PC-9 (cell line): Measurements from ENCODE around the gene OBI1. TPM values are rescaled to one million over a fixed set of nuclear protein-coding genes. Genes with fewer than 3 reads are reported as not detected.

Source experiments
- BruUV-seq: library from RNA; stranded (reverse); fragments of 400-500 nt; replicated peaks from 2 replicates; lab custom pipeline; 2021; lab: Mats Ljungman, UMichigan
- CTCF ChIA-PET: fragments of 300-600 bp; sonication (Branson Sonifier 250); formaldehyde crosslinking; loops from one replicate; lab custom pipeline; 2022; ENCODE audit warnings: antibody characterized with exemption; lab: Charles Lee
- POLR2A ChIA-PET: fragments of 300-600 bp; sonication (Branson Sonifier 250); formaldehyde crosslinking; loops from one replicate; lab custom pipeline; 2022; ENCODE audit warnings: antibody characterized with exemption; ENCODE audit not compliant: unreplicated experiment; lab: Charles Lee
- DNase-seq, 2 experiments: peaks; one replicate each; pipeline versions ENCODE4 v3.0.0 to v3.0.0-alpha.2; 2015 to 2022; ENCODE audit warnings: mixed read lengths in 1 of 2
- H2AFZ ChIP-seq: fragments of 200-600 bp; sonication (generic); 2 replicates; pipeline ENCODE4 v1.8.1; 2017; ENCODE audit warnings: antibody characterized with exemption
- H3F3A ChIP-seq: fragments of 200-600 bp; sonication (generic); 2 replicates; pipeline ENCODE4 v1.8.1; 2017; ENCODE audit warnings: antibody characterized with exemption, mild to moderate bottlenecking, low read depth; ENCODE audit not compliant: insufficient read depth
- H3K27ac ChIP-seq: fragments of 200-600 bp; sonication (generic); 2 replicates; pipeline ENCODE4 v1.6.1; 2016; ENCODE audit warnings: mixed run types
- H3K27me3 ChIP-seq: fragments of 200-600 bp; sonication (generic); 2 replicates; pipeline ENCODE4 v1.6.1; 2016; ENCODE audit warnings: low read depth, mixed run types; ENCODE audit not compliant: insufficient read depth
- H3K36me3 ChIP-seq: fragments of 200-600 bp; sonication (generic); 2 replicates; pipeline ENCODE4 v1.6.1; 2016; ENCODE audit warnings: low read depth, mixed run types
- H3K4me1 ChIP-seq: fragments of 200-600 bp; sonication (generic); replicated peaks from 2 replicates; pipeline ENCODE4 v1.6.1; 2016; ENCODE audit warnings: mixed run types; ENCODE audit not compliant: insufficient read depth
- H3K4me2 ChIP-seq: fragments of 200-600 bp; sonication (generic); 2 replicates; pipeline ENCODE4 v1.6.1; 2017; ENCODE audit warnings: mixed run types
- H3K4me3 ChIP-seq: fragments of 200-600 bp; sonication (generic); 2 replicates; pipeline ENCODE4 v1.6.1; 2016; ENCODE audit warnings: mixed run types
- H3K79me2 ChIP-seq: fragments of 200-600 bp; sonication (generic); 2 replicates; pipeline ENCODE4 v1.6.1; 2017; ENCODE audit warnings: low read depth, mixed run types
- H3K9me2 ChIP-seq: fragments of 200-600 bp; sonication (generic); 2 replicates; pipeline ENCODE4 v1.8.1; 2017; ENCODE audit warnings: mild to moderate bottlenecking; ENCODE audit not compliant: insufficient read depth
- H3K9me3 ChIP-seq: fragments of 200-600 bp; sonication (generic); 2 replicates; pipeline ENCODE4 v1.8.1; 2016; ENCODE audit warnings: low read depth; ENCODE audit not compliant: insufficient read depth
- H4K20me1 ChIP-seq: fragments of 200-600 bp; sonication (generic); 2 replicates; pipeline ENCODE4 v1.8.1; 2017; ENCODE audit not compliant: insufficient read depth
- CTCF ChIP-seq: fragments of 200-600 bp; sonication (generic); conservative IDR thresholded peaks from 2 replicates; pipeline ENCODE4 v1.6.1; 2017; ENCODE audit warnings: mixed run types, antibody characterized with exemption, mild to moderate bottlenecking, moderate library complexity
- EZH2 ChIP-seq: fragments of 200-600 bp; sonication (generic); IDR thresholded peaks from 2 replicates; pipeline ENCODE4 v1.8.0; 2017; ENCODE audit warnings: antibody characterized with exemption, low read depth
- intact Hi-C: fragments of 100-400 bp; cut with micrococcal nuclease; formaldehyde crosslinking; loops from one replicate; pipeline ENCODE4 v1.10.0; 2022; ENCODE audit not compliant: unreplicated experiment
- total RNA-seq: library from RNA; stranded (reverse); gene quantifications from 2 replicates; pipeline ENCODE4 v1.2.3, GENCODE V29; 2021

Gene OBI1
- total RNA-seq, 1 experiment from 2014 or later, result 11.9 TPM

DNA sequence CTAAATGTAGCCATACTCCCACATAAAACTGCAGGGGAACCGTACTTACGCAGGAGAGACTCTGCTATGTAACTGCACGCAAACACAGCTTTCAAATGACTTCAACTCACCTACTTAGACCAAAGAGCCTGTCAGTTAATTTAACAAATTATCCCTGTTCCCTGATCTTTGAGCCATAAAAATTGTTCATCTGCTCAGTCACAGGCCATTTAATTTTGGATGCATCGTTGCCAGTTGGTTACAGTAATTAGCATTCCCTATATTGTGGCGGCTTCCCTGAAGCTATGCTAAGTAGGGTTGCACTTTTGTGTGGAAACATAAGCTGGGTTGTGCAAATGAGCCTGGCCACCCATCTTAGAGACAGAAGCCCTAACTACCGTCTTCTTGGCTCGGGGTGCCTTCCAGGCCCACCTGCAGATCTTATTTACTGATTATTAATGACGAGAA lies 21.2 kb upstream of the OBI1 start:
- Histone ChIP-seq H3K9me2 (no peaks in the 10 kb centered on the region), H3K4me3 (no peak overlapping the region), H3K9me3 (no peaks in the 10 kb centered on the region), H3K36me3 (no peaks in the 10 kb centered on the region), H3F3A (no peaks in the 10 kb centered on the region), H2AFZ (no peak overlapping the region), H3K79me2 (no peaks in the 10 kb centered on the region), H3K27me3 (no peaks in the 10 kb centered on the region; the same call in 1 of the 2 replicates), H3K4me1 (no peaks in the 10 kb centered on the region), H3K27ac (no peak overlapping the region), H4K20me1 (no peaks in the 10 kb centered on the region), H3K4me2 (no peak overlapping the region)
- TF ChIP-seq EZH2, result no peak
- TF ChIP-seq CTCF, result no peak
- ChIA-PET POLR2A (no interaction called here), CTCF (no interaction called here)
- intact Hi-C loops, result no loop called here
- no TSS peak for BruUV-seq
- no peak for DNase-seq

DNA sequence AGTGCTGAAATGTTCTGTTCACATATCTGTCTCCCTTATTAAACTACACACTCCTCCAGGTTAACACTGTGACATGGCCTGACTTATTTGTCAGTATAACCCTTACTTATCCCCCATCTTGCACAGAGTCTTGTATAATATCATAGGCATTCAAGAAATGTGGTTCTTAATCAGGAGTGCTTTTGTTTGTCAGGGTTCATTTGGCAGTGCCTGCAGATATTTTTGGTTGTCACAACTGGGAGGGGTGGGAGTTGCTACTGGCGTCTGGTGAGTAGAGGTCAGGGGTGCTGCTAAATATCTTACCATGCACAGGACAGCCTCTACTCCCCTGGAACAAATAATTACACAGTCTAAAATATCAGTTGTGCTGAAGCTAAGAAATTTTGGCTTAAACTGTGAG lies 20.4 kb upstream of the OBI1 start:
- Histone ChIP-seq H4K20me1 (no peaks in the 10 kb centered on the region), H3K9me3 (no peaks in the 10 kb centered on the region), H3K27me3 (no peaks in the 10 kb centered on the region; the same call in 1 of the 2 replicates), H3K4me1 (no peaks in the 10 kb centered on the region), H3K9me2 (no peaks in the 10 kb centered on the region), H3K36me3 (no peaks in the 10 kb centered on the region), H3K79me2 (no peaks in the 10 kb centered on the region), H3K27ac (no peak overlapping the region), H2AFZ (no peak overlapping the region), H3K4me2 (no peak overlapping the region), H3K4me3 (no peak overlapping the region), H3F3A (no peaks in the 10 kb centered on the region)
- intact Hi-C loops, result no loop called here
- ChIA-PET CTCF (no interaction called here), POLR2A (no interaction called here)
- no peak for DNase-seq
- TF ChIP-seq EZH2 (no peak), CTCF (no peak)
- no TSS peak for BruUV-seq

- Histone ChIP-seq H3K36me3 (no peaks in the 10 kb centered on the region), H2AFZ (no peak overlapping the region), H3K27ac (no peak overlapping the region), H3K9me3 (no peaks in the 10 kb centered on the region), H3K4me1 (no peaks in the 10 kb centered on the region), H3K4me3 (no peak overlapping the region), H3F3A (no peaks in the 10 kb centered on the region), H4K20me1 (no peaks in the 10 kb centered on the region), H3K27me3 (peaks cover 18% of the 10 kb centered on the region; the same call in 1 of the 2 replicates), H3K4me2 (no peak overlapping the region), H3K79me2 (no peaks in the 10 kb centered on the region), H3K9me2 (0 out of 2 replicates have a peak, but pooled peaks cover 2% of the 10 kb centered on the region)
- ChIA-PET CTCF (no interaction called here), POLR2A (no interaction called here)
- no peak for TF ChIP-seq CTCF
- TF ChIP-seq EZH2, result no peak
- intact Hi-C loops, result no loop called here
- DNase-seq, result no peak
- no TSS peak for BruUV-seq
Observed at GRCh38 chr13:78675112-78675511, 16.2 kb upstream of the OBI1 start.
